ENCODE measurements around the gene MEGF8.

MEGF8 gene

DNA sequence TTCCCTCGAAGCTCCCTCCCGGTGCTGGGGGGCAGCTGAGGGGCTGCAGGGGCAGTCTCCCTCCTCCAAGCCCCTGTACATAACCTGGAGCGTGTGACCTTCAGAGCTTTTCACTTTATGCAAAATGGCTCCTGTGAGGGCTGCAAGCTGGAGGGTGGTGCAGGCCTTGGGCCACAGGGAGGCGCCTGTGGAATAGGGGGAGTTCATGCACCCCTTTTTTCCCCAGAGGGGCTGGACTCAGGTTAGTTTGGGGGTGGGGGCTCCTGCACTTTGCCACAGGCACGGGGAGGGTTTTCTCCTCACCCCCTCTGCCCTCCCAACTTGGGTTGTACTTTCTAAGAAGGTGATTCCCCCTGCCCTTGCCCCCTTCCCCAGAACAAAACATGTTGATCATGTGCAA lies 30.1 kb upstream of the MEGF8 start:
- Histone ChIP-seq H3K4me3 (ENCODE audit: low read length) (no peak overlapping the region), H3K23ac (ENCODE audit: low read length) (no peak overlapping the region), H3K36me3 (ENCODE audit: control insufficient read depth, insufficient read depth, low read length) (peaks cover 3% of the 10 kb centered on the region), H2BK15ac (replicated peaks; ENCODE audit: low read depth) (no peak overlapping the region), H3K27me3 (ENCODE audit: insufficient read depth, low read length, poor library complexity) (no peaks in the 10 kb centered on the region), H3K27ac (ENCODE audit: low read depth, low read length) (no peak overlapping the region), H3K9ac (ENCODE audit: low read length) (no peak overlapping the region), H3K18ac (ENCODE audit: low read length) (no peak overlapping the region), H3K79me2 (ENCODE audit: control insufficient read depth, insufficient read depth, low read length) (no peaks in the 10 kb centered on the region), H2BK5ac (ENCODE audit: low read length) (no peak overlapping the region), H3K79me1 (ENCODE audit: low read length) (no peaks in the 10 kb centered on the region), H2BK120ac (ENCODE audit: low read depth, low read length) (no peak overlapping the region), H3K4me2 (ENCODE audit: low read length) (no peak overlapping the region), H3K56ac (ENCODE audit: low read length) (no peak overlapping the region), H4K8ac (ENCODE audit: low read depth, low read length) (no peak overlapping the region), H3K4ac (ENCODE audit: low read depth, low read length) (no peak overlapping the region), H4K5ac (ENCODE audit: low read length) (no peak overlapping the region), H3K4me1 (ENCODE audit: control insufficient read depth, low read depth, low read length) (no peaks in the 10 kb centered on the region), H2AK5ac (ENCODE audit: low read length) (no peak overlapping the region)
- no CpG with 5 or more reads among the region's 5 CpGs for WGBS (ENCODE audit: extremely low coverage, insufficient coverage, low lambda C conversion rate)
- DNase-seq = no peak

DNA sequence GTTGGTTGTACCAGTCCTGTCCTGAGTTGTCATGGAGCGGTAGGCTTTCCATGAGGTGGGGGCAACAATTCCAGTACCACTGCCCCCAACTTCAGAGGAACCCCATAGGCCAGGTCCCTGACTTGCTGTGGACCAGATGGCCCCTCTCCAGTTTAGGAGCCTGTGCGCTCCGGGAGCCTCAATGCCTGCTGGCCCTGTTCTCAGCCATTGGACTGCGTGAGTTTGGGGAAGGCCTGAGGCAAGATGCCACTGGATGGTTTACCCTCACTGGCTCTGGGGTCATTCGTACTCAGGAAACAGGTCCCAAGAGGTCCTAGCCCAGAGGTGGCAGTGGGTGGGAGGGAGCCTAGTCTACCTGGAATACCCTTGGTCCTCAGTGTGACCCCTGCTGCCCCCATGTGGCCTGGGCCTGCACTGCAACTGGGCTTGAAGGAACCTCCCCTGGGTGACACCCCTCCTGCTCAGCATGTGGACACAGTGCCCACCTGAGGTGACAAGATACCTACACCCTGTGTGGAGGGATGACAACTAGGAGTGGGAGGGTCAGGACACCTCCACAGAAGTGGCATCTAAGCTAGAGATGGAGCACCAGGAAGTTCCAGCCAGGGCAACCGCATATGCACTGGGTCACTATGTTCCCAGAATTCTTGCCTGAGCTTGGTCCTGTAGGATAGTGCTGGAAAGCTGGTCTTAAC lies 29.5 kb upstream of the MEGF8 start:
- no peak overlapping the region for H3K4ac ChIP-seq (ENCODE audit: low read depth, low read length)
- H3K4me2 ChIP-seq (ENCODE audit: low read length) = no peak overlapping the region
- WGBS (ENCODE audit: extremely low coverage, insufficient coverage, low lambda C conversion rate) = no CpG with 5 or more reads among the region's 6 CpGs
- H4K5ac ChIP-seq (ENCODE audit: low read length) = no peak overlapping the region
- H3K9ac ChIP-seq (ENCODE audit: low read length) = no peak overlapping the region
- H3K4me3 ChIP-seq (ENCODE audit: low read length) = no peak overlapping the region
- H2BK15ac ChIP-seq (replicated peaks; ENCODE audit: low read depth) = no peak overlapping the region
- no peaks in the 10 kb centered on the region for H3K27me3 ChIP-seq (ENCODE audit: insufficient read depth, low read length, poor library complexity)
- H2BK5ac ChIP-seq (ENCODE audit: low read length) = no peak overlapping the region
- no peaks in the 10 kb centered on the region for H3K79me1 ChIP-seq (ENCODE audit: low read length)
- H2BK120ac ChIP-seq (ENCODE audit: low read depth, low read length) = no peak overlapping the region
- H3K23ac ChIP-seq (ENCODE audit: low read length) = no peak overlapping the region
- no peak overlapping the region for H3K18ac ChIP-seq (ENCODE audit: low read length)
- no peaks in the 10 kb centered on the region for H3K4me1 ChIP-seq (ENCODE audit: control insufficient read depth, low read depth, low read length)
- no peak overlapping the region for H3K27ac ChIP-seq (ENCODE audit: low read depth, low read length)
- H4K8ac ChIP-seq (ENCODE audit: low read depth, low read length) = no peak overlapping the region
- no peaks in the 10 kb centered on the region for H3K79me2 ChIP-seq (ENCODE audit: control insufficient read depth, insufficient read depth, low read length)
- no peak overlapping the region for H3K56ac ChIP-seq (ENCODE audit: low read length)
- peaks cover 3% of the 10 kb centered on the region for H3K36me3 ChIP-seq (ENCODE audit: control insufficient read depth, insufficient read depth, low read length)
- H2AK5ac ChIP-seq (ENCODE audit: low read length) = no peak overlapping the region
- peak; percentile 83 for DNase-seq

DNA sequence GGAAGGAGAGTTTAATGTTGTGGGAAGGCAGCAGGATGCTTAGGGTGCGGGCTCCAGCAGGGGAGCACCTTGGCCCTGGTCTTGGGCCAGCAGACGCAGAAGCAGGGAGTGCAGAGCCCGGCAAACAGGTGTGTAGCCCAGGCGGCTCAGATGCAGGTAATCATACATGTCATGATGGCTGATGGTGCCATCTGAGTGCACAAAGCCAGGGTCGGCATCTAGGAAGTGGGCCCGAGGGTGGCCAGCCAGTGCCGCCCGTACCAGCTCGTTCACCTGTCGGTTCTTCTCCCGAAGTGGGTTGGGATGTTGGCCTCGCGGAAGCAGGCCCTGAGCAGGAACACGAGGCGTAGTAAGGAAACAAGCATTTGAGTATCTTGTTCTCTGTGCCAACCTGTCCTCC lies 28.4 kb upstream of the MEGF8 start:
- H3K18ac ChIP-seq (ENCODE audit: low read length) = no peak overlapping the region

DNA sequence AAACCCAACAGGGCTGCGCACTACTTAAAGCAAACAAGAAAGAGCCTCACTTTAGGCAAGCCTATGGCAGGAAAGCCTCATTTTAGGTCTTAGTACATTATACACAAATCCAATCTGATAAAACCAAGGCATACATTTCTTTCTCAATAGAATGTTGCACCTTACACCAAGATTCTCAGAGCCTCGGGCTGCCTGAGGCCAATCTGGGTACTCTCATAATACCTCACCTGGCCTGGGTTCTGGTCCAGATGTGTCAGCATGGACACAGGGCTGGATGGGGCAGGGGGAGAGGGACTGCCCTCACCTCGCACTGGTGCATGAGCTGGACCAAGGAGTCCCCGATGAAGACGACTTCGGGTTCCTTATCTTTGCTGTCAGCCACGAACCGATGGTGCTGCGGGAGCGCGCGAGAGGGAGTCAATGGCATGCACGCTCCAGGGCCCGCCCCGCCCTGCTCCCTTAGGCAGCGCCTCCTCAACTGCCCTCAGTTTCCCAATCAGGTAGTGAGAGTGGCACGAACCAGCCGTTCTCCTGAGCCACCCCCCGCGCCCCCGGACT lies 23.7 kb upstream of the MEGF8 start, which contains the start of gene PRR19:
TSS of gene PRR19 (plus strand) at position 487 of the 558 bp plus-strand sequence. CDS start 7,453 bp downstream, outside the sequence.
- peak; percentile 31 for DNase-seq
- Histone ChIP-seq H3K79me2 (ENCODE audit: control insufficient read depth, insufficient read depth, low read length) (no peaks in the 10 kb centered on the region), H2BK120ac (ENCODE audit: low read depth, low read length) (no peak within 1 kb of the TSS), H3K36me3 (ENCODE audit: control insufficient read depth, insufficient read depth, low read length) (no peaks in the 10 kb centered on the region), H3K56ac (ENCODE audit: low read length) (peak within 1 kb of the TSS; percentile 85), H3K23ac (ENCODE audit: low read length) (peak within 1 kb of the TSS; percentile 45), H3K4me1 (ENCODE audit: control insufficient read depth, low read depth, low read length) (peaks cover 3% of the 10 kb centered on the region), H3K4me2 (ENCODE audit: low read length) (peak within 1 kb of the TSS; percentile 87), H3K79me1 (ENCODE audit: low read length) (peaks cover 3% of the 10 kb centered on the region), H3K4me3 (ENCODE audit: low read length) (peak within 1 kb of the TSS; percentile 43), H3K18ac (ENCODE audit: low read length) (no peak within 1 kb of the TSS), H2BK5ac (ENCODE audit: low read length) (peak within 1 kb of the TSS; percentile 85), H3K27ac (ENCODE audit: low read depth, low read length) (no peak within 1 kb of the TSS), H2BK15ac (replicated peaks; ENCODE audit: low read depth) (no peak within 1 kb of the TSS), H4K5ac (ENCODE audit: low read length) (no peak within 1 kb of the TSS), H3K27me3 (ENCODE audit: insufficient read depth, low read length, poor library complexity) (no peaks in the 10 kb centered on the region), H4K8ac (ENCODE audit: low read depth, low read length) (no peak within 1 kb of the TSS), H2AK5ac (ENCODE audit: low read length) (no peak within 1 kb of the TSS), H3K4ac (ENCODE audit: low read depth, low read length) (peak within 1 kb of the TSS; percentile 1), H3K9ac (ENCODE audit: low read length) (peak within 1 kb of the TSS; percentile 72)
- WGBS (ENCODE audit: extremely low coverage, insufficient coverage, low lambda C conversion rate) = no CpG with 5 or more reads among the region's 21 CpGs

More for the DNA sequence above, 28.4 kb upstream of the MEGF8 start:
- Histone ChIP-seq H3K79me2 (ENCODE audit: control insufficient read depth, insufficient read depth, low read length) (no peaks in the 10 kb centered on the region), H3K36me3 (ENCODE audit: control insufficient read depth, insufficient read depth, low read length) (peaks cover 3% of the 10 kb centered on the region), H3K79me1 (ENCODE audit: low read length) (peaks cover 3% of the 10 kb centered on the region), H2AK5ac (ENCODE audit: low read length) (no peak overlapping the region), H4K8ac (ENCODE audit: low read depth, low read length) (no peak overlapping the region), H3K4me1 (ENCODE audit: control insufficient read depth, low read depth, low read length) (peaks cover 3% of the 10 kb centered on the region), H2BK120ac (ENCODE audit: low read depth, low read length) (no peak overlapping the region), H3K27me3 (ENCODE audit: insufficient read depth, low read length, poor library complexity) (no peaks in the 10 kb centered on the region), H3K9ac (ENCODE audit: low read length) (no peak overlapping the region), H2BK15ac (replicated peaks; ENCODE audit: low read depth) (no peak overlapping the region), H3K4me2 (ENCODE audit: low read length) (no peak overlapping the region), H3K56ac (ENCODE audit: low read length) (no peak overlapping the region), H3K4me3 (ENCODE audit: low read length) (no peak overlapping the region), H3K27ac (ENCODE audit: low read depth, low read length) (no peak overlapping the region), H2BK5ac (ENCODE audit: low read length) (no peak overlapping the region), H3K23ac (ENCODE audit: low read length) (no peak overlapping the region), H3K4ac (ENCODE audit: low read depth, low read length) (no peak overlapping the region), H4K5ac (ENCODE audit: low read length) (no peak overlapping the region)
- no peak for DNase-seq
- no CpG with 5 or more reads among the region's 15 CpGs for WGBS (ENCODE audit: extremely low coverage, insufficient coverage, low lambda C conversion rate)

DNA sequence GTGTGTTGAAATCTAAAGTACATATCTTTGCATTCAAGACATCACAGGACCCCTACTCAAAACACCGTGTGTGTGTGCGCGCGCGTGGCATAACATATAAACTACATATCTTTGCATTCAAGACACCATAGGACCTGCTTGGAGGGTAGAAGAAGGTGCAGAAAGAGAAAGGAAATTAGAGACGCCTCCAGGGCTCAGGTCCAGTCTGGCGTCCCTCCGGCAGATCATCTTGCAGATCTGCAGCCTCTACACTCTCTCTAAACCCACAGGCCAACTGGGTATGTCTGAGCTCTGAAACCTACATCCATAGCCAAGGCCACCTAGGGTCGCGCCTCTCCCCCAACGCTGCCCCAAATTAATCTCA lies 22.4 kb upstream of the MEGF8 start:
- no peak for DNase-seq
- H3K79me2 ChIP-seq (ENCODE audit: control insufficient read depth, insufficient read depth, low read length) = no peaks in the 10 kb centered on the region
- no peak overlapping the region for H3K9ac ChIP-seq (ENCODE audit: low read length)
- no peaks in the 10 kb centered on the region for H3K27me3 ChIP-seq (ENCODE audit: insufficient read depth, low read length, poor library complexity)
- no peak overlapping the region for H3K27ac ChIP-seq (ENCODE audit: low read depth, low read length)
- no peak overlapping the region for H3K18ac ChIP-seq (ENCODE audit: low read length)
- no peak overlapping the region for H3K4ac ChIP-seq (ENCODE audit: low read depth, low read length)
- H2BK120ac ChIP-seq (ENCODE audit: low read depth, low read length) = no peak overlapping the region
- H3K56ac ChIP-seq (ENCODE audit: low read length) = peak overlapping the region; percentile 50
- H3K79me1 ChIP-seq (ENCODE audit: low read length) = peaks cover 3% of the 10 kb centered on the region
- H2AK5ac ChIP-seq (ENCODE audit: low read length) = no peak overlapping the region
- peaks cover 3% of the 10 kb centered on the region for H3K4me1 ChIP-seq (ENCODE audit: control insufficient read depth, low read depth, low read length)
- H4K5ac ChIP-seq (ENCODE audit: low read length) = peak overlapping the region; percentile 41
- no CpG with 5 or more reads among the region's 11 CpGs for WGBS (ENCODE audit: extremely low coverage, insufficient coverage, low lambda C conversion rate)
- no peak overlapping the region for H3K4me2 ChIP-seq (ENCODE audit: low read length)
- no peak overlapping the region for H3K4me3 ChIP-seq (ENCODE audit: low read length)
- no peak overlapping the region for H4K8ac ChIP-seq (ENCODE audit: low read depth, low read length)
- H3K23ac ChIP-seq (ENCODE audit: low read length) = no peak overlapping the region
- no peaks in the 10 kb centered on the region for H3K36me3 ChIP-seq (ENCODE audit: control insufficient read depth, insufficient read depth, low read length)
- H2BK5ac ChIP-seq (ENCODE audit: low read length) = no peak overlapping the region
- no peak overlapping the region for H2BK15ac ChIP-seq (replicated peaks; ENCODE audit: low read depth)

Measured in mesendoderm (in vitro differentiated cells).